Stimulated activated CD4-positive, alpha-beta T cell treated with anti-CD3 and anti-CD28 coated beads, Interleukin-1b, Interleukin-23, amount 100 ng/mL, for 1 hour (primary cell): Measurements from ENCODE around the gene ABLIM1.
"Not testable (repeated sequence)": the region's sequence is repeated elsewhere in the genome, so short reads cannot be mapped to it uniquely, and the experiment has no call there.

Experiments used
- DNase-seq, 2 donors: peaks; one replicate each; pipeline ENCODE4 v3.0.0-alpha.2; 2020; ENCODE audit warnings: low read depth in 2 of 2

The ABLIM1 gene

GRCh38 chr10:114658175-114658574, at the start of gene ABLIM1:
ABLIM1 (minus strand) TSS chr10:114658275; CDS start chr10:114658200, 75 bp downstream.
- DNase-seq = no peak

GRCh38 chr10:114706458-114707055, 48.5 kb upstream of the ABLIM1 start:
- no peak for DNase-seq

- DNase-seq = no peak
Measured at GRCh38 chr10:114704679-114705078, 46.6 kb upstream of the ABLIM1 start.

GRCh38 chr10:114703377-114704107, 45.5 kb upstream of the ABLIM1 start:
- DNase-seq = no peak

- DNase-seq = no peak
Measured at GRCh38 chr10:114698271-114699061, 40.4 kb upstream of the ABLIM1 start.

GRCh38 chr10:114697061-114697598, 39.1 kb upstream of the ABLIM1 start:
- no peak for DNase-seq

- not testable (repeated sequence) for DNase-seq
Measured at GRCh38 chr10:114696301-114696700, 38.2 kb upstream of the ABLIM1 start.

- DNase-seq = no peak
Measured at GRCh38 chr10:114694752-114695151, 36.7 kb upstream of the ABLIM1 start.

GRCh38 chr10:114694062-114694461, 36.0 kb upstream of the ABLIM1 start:
- no peak for DNase-seq

GRCh38 chr10:114691442-114691941, 33.4 kb upstream of the ABLIM1 start:
- no peak for DNase-seq

- DNase-seq = no peak
Measured at GRCh38 chr10:114688786-114689185, 30.7 kb upstream of the ABLIM1 start.

GRCh38 chr10:114687459-114687858, 29.4 kb upstream of the ABLIM1 start:
- no peak for DNase-seq

- no peak for DNase-seq
Measured at GRCh38 chr10:114686013-114686412, 27.9 kb upstream of the ABLIM1 start.

- DNase-seq = no peak
Measured at GRCh38 chr10:114685456-114685855, 27.4 kb upstream of the ABLIM1 start.

GRCh38 chr10:114684822-114685209, 26.7 kb upstream of the ABLIM1 start:
- DNase-seq = no peak

GRCh38 chr10:114684084-114684821, 26.2 kb upstream of the ABLIM1 start:
- DNase-seq = no peak

- DNase-seq = no peak
Measured at GRCh38 chr10:114683593-114683992, 25.5 kb upstream of the ABLIM1 start.

GRCh38 chr10:114683162-114683561, 25.1 kb upstream of the ABLIM1 start:
- no peak for DNase-seq

- DNase-seq = no peak
Measured at GRCh38 chr10:114682532-114682931, 24.5 kb upstream of the ABLIM1 start.

- DNase-seq = no peak
Measured at GRCh38 chr10:114682121-114682520, 24.0 kb upstream of the ABLIM1 start.

GRCh38 chr10:114681542-114681941, 23.5 kb upstream of the ABLIM1 start:
- DNase-seq = no peak
